HEK293 (cell line): Measurements from ENCODE around the gene SF3B3.

Experiments used
- BCL11B ChIP-seq: fragments of 450-650 bp; formaldehyde crosslinking; IDR thresholded peaks from 2 replicates; pipeline ENCODE4 v1.5.1; 2016; ENCODE audit warnings: low read depth, missing biosample characterization, missing genetic modification characterization
- GLI2 ChIP-seq: fragments of 450-650 bp; formaldehyde crosslinking; IDR thresholded peaks from 2 replicates; pipeline ENCODE4; 2017; ENCODE audit warnings: missing biosample characterization, missing genetic modification characterization, low read depth, borderline replicate concordance
- GLIS1 ChIP-seq: fragments of 450-650 bp; formaldehyde crosslinking; IDR thresholded peaks from 2 replicates; pipeline ENCODE4 v1.5.1; 2016; ENCODE audit warnings: missing biosample characterization, missing genetic modification characterization
- PRDM2 ChIP-seq: fragments of 450-650 bp; formaldehyde crosslinking; IDR thresholded peaks from 2 replicates; pipeline ENCODE4 v1.5.1; 2016; ENCODE audit warnings: missing biosample characterization, missing genetic modification characterization, borderline replicate concordance
- SCRT1 ChIP-seq: fragments of 450-650 bp; formaldehyde crosslinking; IDR thresholded peaks from 2 replicates; pipeline ENCODE4 v1.5.1; 2016; ENCODE audit warnings: missing biosample characterization, missing genetic modification characterization, borderline replicate concordance
- YY1 ChIP-seq: fragments of 450-650 bp; formaldehyde crosslinking; IDR thresholded peaks from 2 replicates; pipeline ENCODE4 v1.5.1; 2018; ENCODE audit warnings: missing biosample characterization, missing genetic modification characterization
- ZEB2 ChIP-seq: fragments of 450-650 bp; formaldehyde crosslinking; IDR thresholded peaks from 2 replicates; pipeline ENCODE4 v1.5.1; 2016; ENCODE audit warnings: missing biosample characterization, missing genetic modification characterization
- ZNF10 ChIP-seq: fragments of 450-650 bp; formaldehyde crosslinking; IDR thresholded peaks from 2 replicates; pipeline ENCODE4 v1.5.1; 2017; ENCODE audit warnings: missing biosample characterization, missing genetic modification characterization
- ZNF121 ChIP-seq: fragments of 450-650 bp; formaldehyde crosslinking; IDR thresholded peaks from 2 replicates; pipeline ENCODE4 v1.5.1; 2016; ENCODE audit warnings: missing biosample characterization, missing genetic modification characterization
- ZNF146 ChIP-seq: fragments of 450-650 bp; formaldehyde crosslinking; IDR thresholded peaks from 2 replicates; pipeline ENCODE4 v1.5.1; 2016; ENCODE audit warnings: missing biosample characterization, missing genetic modification characterization
- ZNF155 ChIP-seq: fragments of 450-650 bp; formaldehyde crosslinking; IDR thresholded peaks from 2 replicates; pipeline ENCODE4 v1.5.1; 2016; ENCODE audit warnings: missing biosample characterization, missing genetic modification characterization
- ZNF248 ChIP-seq: fragments of 450-650 bp; formaldehyde crosslinking; IDR thresholded peaks from 2 replicates; pipeline ENCODE4 v1.5.1; 2017; ENCODE audit warnings: missing biosample characterization, missing genetic modification characterization
- ZNF398 ChIP-seq: fragments of 450-650 bp; formaldehyde crosslinking; IDR thresholded peaks from 2 replicates; pipeline ENCODE4 v1.5.1; 2017; ENCODE audit warnings: missing biosample characterization, missing genetic modification characterization
- ZNF404 ChIP-seq: fragments of 450-650 bp; formaldehyde crosslinking; IDR thresholded peaks from 2 replicates; pipeline ENCODE4 v1.5.1; 2017; ENCODE audit warnings: missing biosample characterization, missing genetic modification characterization
- ZNF416 ChIP-seq: fragments of 450-650 bp; formaldehyde crosslinking; IDR thresholded peaks from 2 replicates; pipeline ENCODE4 v1.5.1; 2016; ENCODE audit warnings: missing biosample characterization, missing genetic modification characterization
- ZNF423 ChIP-seq: fragments of 450-650 bp; formaldehyde crosslinking; IDR thresholded peaks from 2 replicates; pipeline ENCODE4 v1.5.1; 2016; ENCODE audit warnings: missing biosample characterization, missing genetic modification characterization
- ZNF426 ChIP-seq: fragments of 450-650 bp; formaldehyde crosslinking; IDR thresholded peaks from 2 replicates; pipeline ENCODE4 v1.5.1; 2017; ENCODE audit warnings: missing biosample characterization, missing genetic modification characterization, mild to moderate bottlenecking, inconsistent platforms, moderate library complexity
- ZNF449 ChIP-seq: fragments of 450-650 bp; formaldehyde crosslinking; IDR thresholded peaks from 2 replicates; pipeline ENCODE4 v1.5.1; 2017; ENCODE audit warnings: missing biosample characterization, mild to moderate bottlenecking, missing genetic modification characterization, moderate library complexity
- ZNF473 ChIP-seq: fragments of 450-650 bp; formaldehyde crosslinking; IDR thresholded peaks from 2 replicates; pipeline ENCODE4 v1.5.1; 2017; ENCODE audit warnings: missing biosample characterization, missing genetic modification characterization
- ZNF530 ChIP-seq: fragments of 450-650 bp; formaldehyde crosslinking; IDR thresholded peaks from 2 replicates; pipeline ENCODE4 v1.5.1; 2016; ENCODE audit warnings: low read depth, missing biosample characterization, missing genetic modification characterization
- ZNF555 ChIP-seq: fragments of 450-650 bp; formaldehyde crosslinking; conservative IDR thresholded peaks from 2 replicates; pipeline ENCODE4 v1.5.1; 2017; ENCODE audit warnings: missing biosample characterization, mild to moderate bottlenecking, missing genetic modification characterization, inconsistent platforms
- ZNF571 ChIP-seq: fragments of 450-650 bp; formaldehyde crosslinking; IDR thresholded peaks from 2 replicates; pipeline ENCODE4 v1.5.0; 2017; ENCODE audit warnings: missing biosample characterization, missing genetic modification characterization
- ZNF624 ChIP-seq: fragments of 450-650 bp; formaldehyde crosslinking; IDR thresholded peaks from 2 replicates; pipeline ENCODE4 v1.5.1; 2017; ENCODE audit warnings: missing biosample characterization, missing genetic modification characterization
- ZNF792 ChIP-seq: fragments of 450-650 bp; formaldehyde crosslinking; IDR thresholded peaks from 2 replicates; pipeline ENCODE4 v1.5.1; 2016; ENCODE audit warnings: missing biosample characterization, missing genetic modification characterization
- TF ChIP-seq, protein P1 (sequence below): fragments of 450-650 bp; formaldehyde crosslinking; IDR thresholded peaks from 2 replicates; pipeline ENCODE4 v1.5.1; 2016; ENCODE audit warnings: missing biosample characterization, missing genetic modification characterization
- TF ChIP-seq, protein P2 (sequence below): fragments of 450-650 bp; formaldehyde crosslinking; IDR thresholded peaks from 2 replicates; pipeline ENCODE4 v1.5.1; 2016; ENCODE audit warnings: missing biosample characterization, missing genetic modification characterization
- TF ChIP-seq, protein P3 (sequence below): fragments of 450-650 bp; formaldehyde crosslinking; IDR thresholded peaks from 2 replicates; pipeline ENCODE4 v1.5.1; 2016; ENCODE audit warnings: missing biosample characterization, missing genetic modification characterization

Gene SF3B3

GRCh38 chr16:70523743-70524398 lies at the start of gene SF3B3 (continued):
- TF ChIP-seq PRDM2 (tag by site-specific recombination) (no peak), ZNF449 (tag by site-specific recombination) (no peak), ZEB2 (tag by site-specific recombination) (no peak), SCRT1 (tag by site-specific recombination) (no peak), ZNF571 (tag by site-specific recombination) (no peak), GLIS1 (tag by site-specific recombination) (no peak), ZNF555 (tag by site-specific recombination) (no peak), ZNF155 (tag by site-specific recombination) (no peak), ZNF10 (tag by site-specific recombination) (no peak), ZNF792 (tag by site-specific recombination) (no peak), BCL11B (tag by site-specific recombination) (no peak), GLI2 (tag by site-specific recombination) (no peak), ZNF248 (tag by site-specific recombination) (no peak), ZNF423 (tag by site-specific recombination) (no peak), YY1 (tag by site-specific recombination) (peak; percentile 87), ZNF398 (tag by site-specific recombination) (no peak), ZNF121 (no peak), ZNF624 (no peak), ZNF426 (no peak; the same call in 1 of the 2 replicates), ZNF404 (tag by site-specific recombination) (no peak), ZNF473 (tag by site-specific recombination) (no peak), ZNF146 (no peak), ZNF530 (tag by site-specific recombination) (no peak), ZNF416 (no peak)
- TF ChIP-seq, protein P1, sequence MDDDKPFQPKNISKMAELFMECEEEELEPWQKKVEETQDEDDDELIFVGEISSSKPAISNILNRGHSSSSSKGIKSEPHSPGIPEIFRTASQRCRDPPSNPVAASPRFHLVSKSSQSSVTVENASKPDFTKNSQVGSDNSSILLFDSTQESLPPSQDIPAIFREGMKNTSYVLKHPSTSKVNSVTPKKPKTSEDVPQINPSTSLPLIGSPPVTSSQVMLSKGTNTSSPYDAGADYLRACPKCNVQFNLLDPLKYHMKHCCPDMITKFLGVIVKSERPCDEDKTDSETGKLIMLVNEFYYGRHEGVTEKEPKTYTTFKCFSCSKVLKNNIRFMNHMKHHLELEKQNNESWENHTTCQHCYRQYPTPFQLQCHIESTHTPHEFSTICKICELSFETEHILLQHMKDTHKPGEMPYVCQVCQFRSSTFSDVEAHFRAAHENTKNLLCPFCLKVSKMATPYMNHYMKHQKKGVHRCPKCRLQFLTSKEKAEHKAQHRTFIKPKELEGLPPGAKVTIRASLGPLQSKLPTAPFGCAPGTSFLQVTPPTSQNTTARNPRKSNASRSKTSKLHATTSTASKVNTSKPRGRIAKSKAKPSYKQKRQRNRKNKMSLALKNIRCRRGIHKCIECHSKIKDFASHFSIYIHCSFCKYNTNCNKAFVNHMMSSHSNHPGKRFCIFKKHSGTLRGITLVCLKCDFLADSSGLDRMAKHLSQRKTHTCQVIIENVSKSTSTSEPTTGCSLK (tag by site-specific recombination) = no peak
- TF ChIP-seq, protein P2, sequence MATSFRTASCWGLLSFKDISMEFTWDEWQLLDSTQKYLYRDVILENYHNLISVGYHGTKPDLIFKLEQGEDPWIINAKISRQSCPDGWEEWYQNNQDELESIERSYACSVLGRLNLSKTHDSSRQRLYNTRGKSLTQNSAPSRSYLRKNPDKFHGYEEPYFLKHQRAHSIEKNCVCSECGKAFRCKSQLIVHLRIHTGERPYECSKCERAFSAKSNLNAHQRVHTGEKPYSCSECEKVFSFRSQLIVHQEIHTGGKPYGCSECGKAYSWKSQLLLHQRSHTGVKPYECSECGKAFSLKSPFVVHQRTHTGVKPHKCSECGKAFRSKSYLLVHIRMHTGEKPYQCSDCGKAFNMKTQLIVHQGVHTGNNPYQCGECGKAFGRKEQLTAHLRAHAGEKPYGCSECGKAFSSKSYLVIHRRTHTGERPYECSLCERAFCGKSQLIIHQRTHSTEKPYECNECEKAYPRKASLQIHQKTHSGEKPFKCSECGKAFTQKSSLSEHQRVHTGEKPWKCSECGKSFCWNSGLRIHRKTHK (tag by site-specific recombination) = no peak
- TF ChIP-seq, protein P3, sequence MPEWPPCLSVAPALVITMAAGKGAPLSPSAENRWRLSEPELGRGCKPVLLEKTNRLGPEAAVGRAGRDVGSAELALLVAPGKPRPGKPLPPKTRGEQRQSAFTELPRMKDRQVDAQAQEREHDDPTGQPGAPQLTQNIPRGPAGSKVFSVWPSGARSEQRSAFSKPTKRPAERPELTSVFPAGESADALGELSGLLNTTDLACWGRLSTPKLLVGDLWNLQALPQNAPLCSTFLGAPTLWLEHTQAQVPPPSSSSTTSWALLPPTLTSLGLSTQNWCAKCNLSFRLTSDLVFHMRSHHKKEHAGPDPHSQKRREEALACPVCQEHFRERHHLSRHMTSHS (tag by site-specific recombination) = no peak
